Measurements from ENCODE around the gene THAP2. TPM values are rescaled to one million over a fixed set of nuclear protein-coding genes. Genes with fewer than 3 reads are reported as not detected.

The THAP2 gene
- total RNA-seq, 5 donors from 2014 or later (not counting 1 experiment from before 2014, with no cell fraction given), result 8.3 to 23.1 (median 8.6) TPM

DNA sequence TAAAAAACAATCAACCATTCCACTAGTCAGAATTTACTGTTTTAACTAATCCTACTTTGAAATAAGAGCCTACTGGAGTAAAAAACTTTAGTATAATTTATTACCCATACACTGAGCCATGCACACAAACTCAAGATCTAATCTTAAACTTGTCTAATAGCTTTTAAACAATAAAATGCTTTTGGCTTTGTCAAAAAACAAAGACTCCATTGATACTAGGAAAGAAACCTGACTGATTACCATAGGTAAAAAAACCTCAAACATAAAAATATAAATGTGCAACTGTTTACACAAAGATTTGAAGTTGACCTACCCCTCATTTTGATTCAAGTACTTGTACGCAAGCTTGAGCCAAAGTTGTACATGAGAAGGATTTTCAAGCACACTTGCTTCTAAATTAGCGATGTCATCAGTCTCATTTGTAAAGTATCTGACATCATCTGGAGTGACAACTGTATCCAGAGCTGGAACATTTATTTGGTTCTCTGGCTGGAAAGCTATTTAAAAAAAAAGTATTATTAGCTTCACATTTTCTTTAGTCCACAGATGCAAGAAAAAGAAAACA is 36.6 kb upstream of the THAP2 start:
- Histone ChIP-seq H3K27me3 (replicated peaks in 1 of 2; ENCODE audit: control insufficient read depth in 2 of 2, extremely low read depth in 1 of 2, insufficient read depth in 2 of 2, low read length in 1 of 2) (no peaks in the 10 kb centered on the region), H3K4me3 (ENCODE audit: control insufficient read depth in 1 of 2, extremely low read depth in 1 of 2, low read length in 1 of 2) (no peak overlapping the region), H3K4me1 (ENCODE audit: control insufficient read depth in 1 of 2, extremely low read depth in 1 of 2, insufficient read depth in 2 of 2, low read length in 2 of 2) (no peaks in the 10 kb centered on the region), H3K36me3 (ENCODE audit: control insufficient read depth in 2 of 2, extremely low read depth in 1 of 2, insufficient read depth in 1 of 2, low read length in 1 of 2) (peaks cover 0 to 89% of the 10 kb centered on the region in 2 donors), H3K9me3 (no peaks in the 10 kb centered on the region), H3K27ac (ENCODE audit: low read length) (no peak overlapping the region)
- ChIA-PET POLR2A (interaction anchor here (0.6 to 0.7 kb wide), 2 partner anchors 10 kb away, joined by 3 read pairs; no protein-coding TSS in a partner anchor), CTCF (interaction anchor here (0.6 to 2.5 kb wide), 6 partner anchors 9 to 124 kb away, joined by 3 to 11 read pairs (median 4); partner anchors contain the start of gene TMEM19 (in 1 of the 2))
- Mint-ChIP-seq H3K4me3 (no peak overlapping the region), H3K36me3 (peaks cover 46% of the 10 kb centered on the region), H3K27me3 (no peaks in the 10 kb centered on the region), H3K27ac (peak overlapping the region in 1 of 2 donors; percentile 48), H3K4me1 (peaks cover 11 to 26% (median 21%) of the 10 kb centered on the region in 3 donors), H3K9me3 (no peaks in the 10 kb centered on the region)
- DNase-seq (no peak), ATAC-seq (replicated peaks in 1 of 4) (no peak)
- WGBS (ENCODE audit: insufficient coverage), result 92% methylated on average over 2 of the region's 2 CpGs

DNA sequence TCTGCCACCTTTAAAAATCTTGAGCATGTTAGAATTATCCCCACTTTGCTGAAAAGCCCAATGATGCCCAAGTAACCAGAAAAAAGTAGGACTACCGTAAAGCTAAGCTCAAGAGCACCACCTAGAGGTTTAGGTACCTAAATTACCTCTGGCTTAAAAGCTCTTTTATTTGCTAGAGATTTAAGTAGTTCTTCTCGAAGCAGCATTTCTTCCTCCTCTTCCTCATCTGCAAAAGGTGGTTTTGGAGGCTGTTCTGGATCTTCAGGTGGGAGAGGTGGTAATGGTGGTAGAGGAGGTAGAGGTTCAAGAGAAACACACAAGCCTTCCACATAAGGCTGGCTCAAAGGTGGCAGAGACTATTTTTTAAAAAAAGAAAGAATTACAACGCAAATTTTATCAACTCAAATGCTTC is 27.4 kb upstream of the THAP2 start:
- H3K9me3 ChIP-seq, result no peaks in the 10 kb centered on the region
- CTCF ChIA-PET, result interaction anchor here (0.5 to 3.2 kb wide), 32 partner anchors 8 to 1349 kb away, joined by 3 to 44 read pairs (median 4); partner anchors contain the start of genes THAP2 (in 2 of the 2), RAB21 (in 1 of the 2), TMEM19 (in 1 of the 2) and ZFC3H1 (in 1 of the 2)
- no peaks in the 10 kb centered on the region for H3K4me1 ChIP-seq (ENCODE audit: control insufficient read depth in 1 of 2, extremely low read depth in 1 of 2, insufficient read depth in 2 of 2, low read length in 2 of 2)
- no CpG with 5 or more reads among the region's 3 CpGs for WGBS (ENCODE audit: insufficient coverage)
- H3K27ac Mint-ChIP-seq, result peak overlapping the region; percentile 47 to 66
- H3K4me1 Mint-ChIP-seq, result peaks cover 10 to 14% (median 12%) of the 10 kb centered on the region in 3 donors
- ATAC-seq (replicated peaks in 1 of 4) (peak in 3 of 4 experiments; percentile 57 to 65 (median 58)), DNase-seq (peak in 5 of 35 experiments; percentile 6 to 78 (median 24))
- H3K4me3 ChIP-seq (ENCODE audit: control insufficient read depth in 1 of 2, extremely low read depth in 1 of 2, low read length in 1 of 2), result no peak overlapping the region
- H3K27ac ChIP-seq (ENCODE audit: low read length), result no peak overlapping the region
- H3K9me3 Mint-ChIP-seq, result no peaks in the 10 kb centered on the region
- no peaks in the 10 kb centered on the region for H3K27me3 ChIP-seq (replicated peaks in 1 of 2; ENCODE audit: control insufficient read depth in 2 of 2, extremely low read depth in 1 of 2, insufficient read depth in 2 of 2, low read length in 1 of 2)
- H3K4me3 Mint-ChIP-seq, result peak overlapping the region in 1 of 3 donors; percentile 10
- H3K36me3 ChIP-seq (ENCODE audit: control insufficient read depth in 2 of 2, extremely low read depth in 1 of 2, insufficient read depth in 1 of 2, low read length in 1 of 2), result peaks cover 0 to 75% of the 10 kb centered on the region in 2 donors
- peaks cover 48% of the 10 kb centered on the region for H3K36me3 Mint-ChIP-seq
- no peaks in the 10 kb centered on the region for H3K27me3 Mint-ChIP-seq
- POLR2A ChIA-PET, result interaction anchor here in 1 of 2 donors (0.7 to 1.2 kb wide), 7 partner anchors 8 to 119 kb away, joined by 3 to 5 read pairs (median 4); no protein-coding TSS in a partner anchor

- ChIA-PET POLR2A (interaction anchor here (0.6 to 0.7 kb wide), 3 partner anchors 13 to 90 kb away, joined by 3 read pairs; no protein-coding TSS in a partner anchor), CTCF (interaction anchor here (0.7 to 3.2 kb wide), 6 partner anchors 8 to 218 kb away, joined by 3 to 40 read pairs (median 4); partner anchors contain the start of genes THAP2 (in 1 of the 2) and ZFC3H1 (in 1 of the 2))
- no peak for ATAC-seq (replicated peaks in 1 of 4)
- Mint-ChIP-seq H3K27me3 (no peaks in the 10 kb centered on the region), H3K27ac (peak overlapping the region; percentile 24 to 77), H3K4me3 (no peak overlapping the region), H3K36me3 (peaks cover 49% of the 10 kb centered on the region), H3K9me3 (no peaks in the 10 kb centered on the region), H3K4me1 (peaks cover 15 to 23% (median 15%) of the 10 kb centered on the region in 3 donors)
- Histone ChIP-seq H3K36me3 (ENCODE audit: control insufficient read depth in 2 of 2, extremely low read depth in 1 of 2, insufficient read depth in 1 of 2, low read length in 1 of 2) (peaks cover 0 to 76% of the 10 kb centered on the region in 2 donors), H3K4me3 (ENCODE audit: control insufficient read depth in 1 of 2, extremely low read depth in 1 of 2, low read length in 1 of 2) (no peak overlapping the region), H3K27me3 (replicated peaks in 1 of 2; ENCODE audit: control insufficient read depth in 2 of 2, extremely low read depth in 1 of 2, insufficient read depth in 2 of 2, low read length in 1 of 2) (no peaks in the 10 kb centered on the region), H3K27ac (ENCODE audit: low read length) (no peak overlapping the region), H3K4me1 (ENCODE audit: control insufficient read depth in 1 of 2, extremely low read depth in 1 of 2, insufficient read depth in 2 of 2, low read length in 2 of 2) (no peaks in the 10 kb centered on the region), H3K9me3 (no peaks in the 10 kb centered on the region)
- no peak for DNase-seq
These were observed 25.6 kb upstream of the THAP2 start for GRCh38 chr12:71638499-71638898.

- ChIA-PET POLR2A (interaction anchor here in 1 of 2 donors (0.6 kb wide), 1 partner anchor 238 kb away, joined by 4 read pairs; no protein-coding TSS in a partner anchor), CTCF (interaction anchor here in 1 of 2 donors (1.1 to 1.8 kb wide), 2 partner anchors 23 to 108 kb away, joined by 3 to 6 read pairs; no protein-coding TSS in a partner anchor)
- H3K4me1 Mint-ChIP-seq, result peaks cover 22 to 30% (median 24%) of the 10 kb centered on the region in 3 donors
- peak overlapping the region in 1 of 2 donors; percentile 52 for H3K27ac Mint-ChIP-seq
- ATAC-seq (replicated peaks in 1 of 4), result peak in 3 of 4 experiments; percentile 16 to 54 (median 23)
- no peak overlapping the region for H3K4me3 Mint-ChIP-seq
- Histone ChIP-seq H3K27me3 (replicated peaks in 1 of 2; ENCODE audit: control insufficient read depth in 2 of 2, extremely low read depth in 1 of 2, insufficient read depth in 2 of 2, low read length in 1 of 2) (no peaks in the 10 kb centered on the region), H3K4me1 (ENCODE audit: control insufficient read depth in 1 of 2, extremely low read depth in 1 of 2, insufficient read depth in 2 of 2, low read length in 2 of 2) (no peaks in the 10 kb centered on the region), H3K9me3 (no peaks in the 10 kb centered on the region), H3K4me3 (ENCODE audit: control insufficient read depth in 1 of 2, extremely low read depth in 1 of 2, low read length in 1 of 2) (no peak overlapping the region), H3K36me3 (ENCODE audit: control insufficient read depth in 2 of 2, extremely low read depth in 1 of 2, insufficient read depth in 1 of 2, low read length in 1 of 2) (peaks cover under 1 to 74% of the 10 kb centered on the region in 2 donors), H3K27ac (ENCODE audit: low read length) (no peak overlapping the region)
- no CpG with 5 or more reads among the region's 2 CpGs for WGBS (ENCODE audit: insufficient coverage)
- H3K36me3 Mint-ChIP-seq, result peaks cover 52% of the 10 kb centered on the region
- no peaks in the 10 kb centered on the region for H3K27me3 Mint-ChIP-seq
- H3K9me3 Mint-ChIP-seq, result no peaks in the 10 kb centered on the region
- DNase-seq, result no peak
These were observed 24.8 kb upstream of the THAP2 start for GRCh38 chr12:71639341-71639760.

- no CpG with 5 or more reads among the region's 2 CpGs for WGBS (ENCODE audit: insufficient coverage)
- CTCF ChIA-PET, result interaction anchor here in 1 of 2 donors (1.1 kb wide), 1 partner anchor 22 kb away, joined by 3 read pairs; no protein-coding TSS in a partner anchor
- H3K27ac ChIP-seq (ENCODE audit: low read length), result no peak overlapping the region
- H3K4me1 Mint-ChIP-seq, result peaks cover 26 to 33% (median 29%) of the 10 kb centered on the region in 3 donors
- H3K36me3 Mint-ChIP-seq, result peaks cover 50% of the 10 kb centered on the region
- no peak overlapping the region for H3K4me3 ChIP-seq (ENCODE audit: control insufficient read depth in 1 of 2, extremely low read depth in 1 of 2, low read length in 1 of 2)
- ATAC-seq (replicated peaks in 1 of 4) (no peak), DNase-seq (no peak)
- H3K36me3 ChIP-seq (ENCODE audit: control insufficient read depth in 2 of 2, extremely low read depth in 1 of 2, insufficient read depth in 1 of 2, low read length in 1 of 2), result peaks cover 2 to 74% of the 10 kb centered on the region in 2 donors
- H3K4me1 ChIP-seq (ENCODE audit: control insufficient read depth in 1 of 2, extremely low read depth in 1 of 2, insufficient read depth in 2 of 2, low read length in 2 of 2), result no peaks in the 10 kb centered on the region
- H3K27me3 ChIP-seq (replicated peaks in 1 of 2; ENCODE audit: control insufficient read depth in 2 of 2, extremely low read depth in 1 of 2, insufficient read depth in 2 of 2, low read length in 1 of 2), result no peaks in the 10 kb centered on the region
- H3K9me3 Mint-ChIP-seq, result no peaks in the 10 kb centered on the region
- POLR2A ChIA-PET, result interaction anchor here in 1 of 2 donors (0.5 kb wide), 1 partner anchor 8 kb away, joined by 6 read pairs; no protein-coding TSS in a partner anchor
- H3K4me3 Mint-ChIP-seq, result no peak overlapping the region
- H3K9me3 ChIP-seq, result no peaks in the 10 kb centered on the region
- H3K27me3 Mint-ChIP-seq, result no peaks in the 10 kb centered on the region
- no peak overlapping the region for H3K27ac Mint-ChIP-seq
These were observed 23.8 kb upstream of the THAP2 start for GRCh38 chr12:71640316-71640715.

GRCh38 chr12:71641390-71641789 is 22.7 kb upstream of the THAP2 start:
- Mint-ChIP-seq H3K4me1 (peaks cover 28 to 34% (median 30%) of the 10 kb centered on the region in 3 donors), H3K36me3 (peaks cover 45% of the 10 kb centered on the region)
- no peaks in the 10 kb centered on the region for H3K9me3 ChIP-seq

More at GRCh38 chr12:71641390-71641789, 22.7 kb upstream of the THAP2 start:
- no CpG with 5 or more reads among the region's 2 CpGs for WGBS (ENCODE audit: insufficient coverage)
- Histone ChIP-seq H3K4me1 (ENCODE audit: control insufficient read depth in 1 of 2, extremely low read depth in 1 of 2, insufficient read depth in 2 of 2, low read length in 2 of 2) (no peaks in the 10 kb centered on the region), H3K4me3 (ENCODE audit: control insufficient read depth in 1 of 2, extremely low read depth in 1 of 2, low read length in 1 of 2) (no peak overlapping the region), H3K27ac (ENCODE audit: low read length) (no peak overlapping the region), H3K36me3 (ENCODE audit: control insufficient read depth in 2 of 2, extremely low read depth in 1 of 2, insufficient read depth in 1 of 2, low read length in 1 of 2) (peaks cover 2 to 71% of the 10 kb centered on the region in 2 donors), H3K27me3 (replicated peaks in 1 of 2; ENCODE audit: control insufficient read depth in 2 of 2, extremely low read depth in 1 of 2, insufficient read depth in 2 of 2, low read length in 1 of 2) (no peaks in the 10 kb centered on the region)
- Mint-ChIP-seq H3K27me3 (no peaks in the 10 kb centered on the region), H3K4me3 (no peak overlapping the region), H3K27ac (peak overlapping the region; percentile 55 to 76), H3K9me3 (no peaks in the 10 kb centered on the region)
- POLR2A ChIA-PET, result interaction anchor here in 1 of 2 donors (0.6 kb wide), 1 partner anchor 205 kb away, joined by 4 read pairs; no protein-coding TSS in a partner anchor
- ATAC-seq (replicated peaks in 1 of 4) (no peak), DNase-seq (no peak)
- CTCF ChIA-PET, result no interaction called here

Measured in T-cell (primary cell).